ENCODE measurements around the gene CST7.

GRCh38 chr20:24961384-24962181 lies 12.5 kb downstream of the CST7 start:
- TF ChIP-seq CTCF (IDR thresholded peaks at IDR 0.05; ENCODE audit: insufficient read depth, low read length) (no peak), REST (IDR thresholded peaks at IDR 0.05; ENCODE audit: insufficient replicate concordance, low read depth) (no peak), POLR2AphosphoS5 (IDR thresholded peaks at IDR 0.05; ENCODE audit: low read depth) (no peak; the same call in 1 of the 2 replicates), SPI1 (IDR thresholded peaks at IDR 0.05; ENCODE audit: borderline replicate concordance, low read depth) (no peak), GABPA (IDR thresholded peaks at IDR 0.05; ENCODE audit: low read depth) (no peak)
